HepG2 (cell line): ENCODE measurements around the gene MATN1. TPM values are rescaled to one million over a fixed set of nuclear protein-coding genes. Genes with fewer than 3 reads are reported as not detected.

Source experiments
- ATAC-seq: fragments of 200-7000 bp; cut with Tn5 transposase; 3 replicates; pipeline ENCODE4 v1.9.1; 2020; ENCODE audit warnings: mild to moderate bottlenecking, moderate library complexity
- BruUV-seq: library from RNA; stranded (reverse); fragments of 400-500 nt; replicated peaks from 2 replicates; lab custom pipeline; 2021; lab: Mats Ljungman, UMichigan
- CTCF ChIA-PET: fragments of 300-600 bp; formaldehyde crosslinking; extraction: SDS; loops from one replicate; lab custom pipeline; 2021; ENCODE audit warnings: low total read pairs, inconsistent platforms, low intra/inter-chr PET ratio; lab: Yijun Ruan, JAX
- POLR2A ChIA-PET: fragments of 350-600 bp; sonication (Branson Sonifier 250); formaldehyde crosslinking; loops from one replicate; lab custom pipeline; 2020; ENCODE audit warnings: antibody characterized with exemption, inconsistent platforms; lab: Yijun Ruan, JAX
- DNase-seq: peaks from one replicate; pipeline ENCODE4 v3.0.0-alpha.2; 2015; ENCODE audit warnings: low spot score
- FAIRE-seq: peaks from 3 replicates; lab custom pipeline; 2011; peaks lifted over from hg19 to GRCh38; lab: Jason Lieb, UNC
- H2AFZ ChIP-seq: one replicate; pipeline ENCODE4 v1.6.1; 2011; ENCODE audit warnings: low read length, inconsistent platforms
- H3K27ac ChIP-seq: fragments of 300-600 bp; 3 replicates; pipeline ENCODE4 v1.8.0; 2011; ENCODE audit warnings: mixed run types, mild to moderate bottlenecking, mixed read lengths, low read length, inconsistent platforms; ENCODE audit not compliant: insufficient read depth; ENCODE audit errors: extremely low read length
- H3K27me3 ChIP-seq, 2 experiments: fragments of 200-600 bp in 1 of 2; 2 replicates in 1 of 2; 3 replicates in 1 of 2; pipeline versions ENCODE4 v1.6.0 to v1.8.0; 2011; ENCODE audit warnings: low read length in 2 of 2, mild to moderate bottlenecking in 2 of 2, moderate library complexity in 2 of 2, inconsistent platforms in 1 of 2; ENCODE audit not compliant: insufficient read depth in 2 of 2, control insufficient read depth in 1 of 2
- H3K36me3 ChIP-seq, 2 experiments: fragments of 200-600 bp in 1 of 2; replicated peaks in 1 of 2; 2 replicates in 1 of 2; 3 replicates in 1 of 2; pipeline versions ENCODE4 v1.5.1 to v1.8.0; 2011; ENCODE audit warnings: low read length in 2 of 2, inconsistent platforms in 1 of 2; ENCODE audit not compliant: insufficient read depth in 2 of 2, control insufficient read depth in 1 of 2
- H3K4me1 ChIP-seq: 2 replicates; pipeline ENCODE4 v1.5.1; 2012; ENCODE audit warnings: low read length, inconsistent platforms; ENCODE audit not compliant: insufficient read depth
- H3K4me2 ChIP-seq: 2 replicates; pipeline ENCODE4 v1.6.0; 2011; ENCODE audit warnings: low read depth, low read length, inconsistent platforms
- H3K4me3 ChIP-seq, 3 experiments: fragments of 200-600 bp in 1 of 3; sonication (generic), shearing (Covaris generic) in 1 of 3; replicated peaks in 1 of 3; 2 replicates each; pipeline ENCODE4 v1.5.1; 2011 to 2016; ENCODE audit warnings: low read length in 3 of 3, inconsistent platforms in 2 of 3, low read depth in 2 of 3, mild to moderate bottlenecking in 2 of 3, control low read depth in 1 of 3, mixed read lengths in 1 of 3; ENCODE audit not compliant: insufficient read depth in 1 of 3
- H3K79me2 ChIP-seq: one replicate; pipeline ENCODE4 v1.6.1; 2011; ENCODE audit warnings: low read length, inconsistent platforms; ENCODE audit not compliant: insufficient read depth
- H3K9ac ChIP-seq: 2 replicates; pipeline ENCODE4 v1.6.0; 2011; ENCODE audit warnings: mild to moderate bottlenecking, low read depth, low read length, inconsistent platforms; ENCODE audit not compliant: insufficient read depth
- H3K9me3 ChIP-seq: 2 replicates; pipeline ENCODE4 v1.5.1; 2012; ENCODE audit warnings: mild to moderate bottlenecking, low read length
- H4K20me1 ChIP-seq: 2 replicates; pipeline ENCODE4 v1.6.0; 2011; ENCODE audit warnings: inconsistent platforms, mild to moderate bottlenecking, low read length, moderate library complexity; ENCODE audit not compliant: insufficient read depth
- IKZF4 ChIP-seq: sonication (generic); formaldehyde crosslinking; IDR thresholded peaks from 2 replicates; pipeline ENCODE4 v1.5.1; 2020; ENCODE audit warnings: borderline replicate concordance, mild to moderate bottlenecking, low read depth, missing genetic modification reagents; ENCODE audit errors: not compliant biosample characterization
- ZFP62 ChIP-seq: sonication (generic); formaldehyde crosslinking; IDR thresholded peaks from 2 replicates; pipeline ENCODE4 v1.4.0; 2020; ENCODE audit warnings: missing genetic modification reagents
- ZNF232 ChIP-seq: sonication (generic); formaldehyde crosslinking; IDR thresholded peaks from 2 replicates; pipeline ENCODE4 v1.4.0; 2020; ENCODE audit warnings: missing genetic modification reagents, borderline replicate concordance
- WGBS: methylation state at CpG from one replicate; pipeline ENCODE4 v1.1.6; 2017; ENCODE audit warnings: low lambda C conversion rate; 5-methylcytosine and 5-hydroxymethylcytosine counted together
- in situ Hi-C: cut with HindIII; loops from 2 replicates; pipeline ENCODE4 v1.10.0; 2017; ENCODE audit warnings: low pct_unique_long_range_greater_than_20kb; ENCODE audit not compliant: extremely low pct_ligation_motif_present
- intact Hi-C: fragments of 100-400 bp; cut with micrococcal nuclease; formaldehyde crosslinking; loops from one replicate; pipeline ENCODE4 v1.10.0; 2022; ENCODE audit not compliant: unreplicated experiment
- polyA plus RNA-seq, 8 experiments: library from polyadenylated mRNA; depleted of rRNA in 3 of 8; stranded (reverse) in 7 of 8; unstranded in 1 of 8; fragments of >200 nt; fragmentation: Illumina TruSeq in 4 of 8; extraction: Trizol in 4 of 8; gene quantifications; 2 replicates each; pipeline versions ENCODE4 v1.2.1 to v1.2.3, GENCODE V29; 2011 to 2016; ENCODE audit warnings: low read depth in 4 of 8, missing spikeins in 1 of 8, mixed read lengths in 1 of 8; ENCODE audit not compliant: insufficient read depth in 1 of 8
- total RNA-seq, 5 experiments: library from RNA; depleted of rRNA; stranded (reverse); fragments of >200 nt; fragmentation: Illumina TruSeq; extraction: Trizol; gene quantifications; 2 replicates each; pipeline ENCODE4 v1.2.3, GENCODE V29; 2016; ENCODE audit warnings: low read depth in 1 of 5
- TF ChIP-seq, protein P1 (sequence below), 2 experiments: sonication (generic) in 1 of 2; formaldehyde crosslinking in 1 of 2; IDR thresholded peaks; 2 replicates each; pipeline versions ENCODE4 v1.5.1 to v1.6.1; 2011 to 2020; ENCODE audit warnings: borderline replicate concordance in 1 of 2, low read depth in 1 of 2, low read length in 1 of 2, mild to moderate bottlenecking in 1 of 2, missing genetic modification reagents in 1 of 2, moderate library complexity in 1 of 2
- TF ChIP-seq, protein P2 (sequence below): sonication (generic); formaldehyde crosslinking; IDR thresholded peaks from 2 replicates; pipeline ENCODE4 v1.5.1; 2020; ENCODE audit warnings: missing genetic modification reagents, mild to moderate bottlenecking, borderline replicate concordance
- TF ChIP-seq, protein P3 (sequence below): sonication (generic); formaldehyde crosslinking; IDR thresholded peaks from 2 replicates; pipeline ENCODE4 v1.8.1; 2023; ENCODE audit warnings: mild to moderate bottlenecking, missing genetic modification reagents, borderline replicate concordance

Gene MATN1
- total and polyA plus RNA-seq, 2 of the 13 experiments (the other 11 are each of a cell fraction or from before 2014, with no cell fraction given) = 0.04 to 0.05 TPM

DNA sequence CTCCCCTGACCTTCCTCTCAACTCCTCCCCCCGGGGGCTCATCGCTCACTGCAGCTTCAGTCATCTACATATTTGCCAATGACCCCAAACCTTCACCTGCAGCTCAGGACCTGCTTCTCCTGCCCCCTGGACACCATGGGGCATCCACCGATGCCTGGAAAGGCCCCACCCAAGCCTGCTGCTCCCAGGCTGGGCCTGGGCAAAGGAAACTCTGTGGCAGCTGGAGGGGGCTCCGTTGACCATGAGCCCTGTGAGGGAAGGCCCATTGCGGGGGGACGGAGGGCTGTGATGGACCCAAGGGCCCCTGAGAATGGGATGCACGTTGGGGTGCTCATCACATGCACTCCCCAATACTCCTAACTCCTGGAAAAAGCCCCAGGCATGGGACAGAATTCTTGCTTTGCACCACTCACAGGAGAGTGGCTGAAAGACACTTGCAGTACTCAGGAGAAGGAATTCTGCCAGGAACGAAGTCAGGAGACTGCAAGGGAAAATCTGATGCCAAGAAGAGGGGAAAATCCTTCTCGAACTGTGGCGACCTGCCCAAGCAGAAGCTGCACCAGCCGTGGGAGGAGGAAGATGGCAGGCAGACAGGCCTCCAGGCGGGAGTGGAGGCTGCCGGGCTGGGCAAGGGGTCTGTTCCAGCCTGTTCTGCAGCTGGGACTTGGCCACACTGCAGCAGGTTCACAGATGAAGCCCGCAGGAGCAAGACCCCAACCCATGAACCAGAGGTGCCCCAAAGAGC lies 18.4 kb downstream of the MATN1 start:
- in situ Hi-C loops = loop anchor here (10.0 kb wide), 2 partner anchors 300 to 910 kb away; no protein-coding TSS in a partner anchor
- no peak for TF ChIP-seq IKZF4 (CRISPR knock-in tag)
- TF ChIP-seq, protein P1, sequence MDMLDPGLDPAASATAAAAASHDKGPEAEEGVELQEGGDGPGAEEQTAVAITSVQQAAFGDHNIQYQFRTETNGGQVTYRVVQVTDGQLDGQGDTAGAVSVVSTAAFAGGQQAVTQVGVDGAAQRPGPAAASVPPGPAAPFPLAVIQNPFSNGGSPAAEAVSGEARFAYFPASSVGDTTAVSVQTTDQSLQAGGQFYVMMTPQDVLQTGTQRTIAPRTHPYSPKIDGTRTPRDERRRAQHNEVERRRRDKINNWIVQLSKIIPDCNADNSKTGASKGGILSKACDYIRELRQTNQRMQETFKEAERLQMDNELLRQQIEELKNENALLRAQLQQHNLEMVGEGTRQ (IDR thresholded peaks at IDR 0.05; ENCODE audit: low read depth, low read length) = no peak
- TF ChIP-seq, protein P1 (CRISPR knock-in tag; IDR thresholded peaks at IDR 0.05; ENCODE audit: borderline replicate concordance) = no peak
- TF ChIP-seq ZNF232 (CRISPR knock-in tag) = no peak
- no peak for TF ChIP-seq ZFP62 (CRISPR knock-in tag)
- TF ChIP-seq, protein P2, sequence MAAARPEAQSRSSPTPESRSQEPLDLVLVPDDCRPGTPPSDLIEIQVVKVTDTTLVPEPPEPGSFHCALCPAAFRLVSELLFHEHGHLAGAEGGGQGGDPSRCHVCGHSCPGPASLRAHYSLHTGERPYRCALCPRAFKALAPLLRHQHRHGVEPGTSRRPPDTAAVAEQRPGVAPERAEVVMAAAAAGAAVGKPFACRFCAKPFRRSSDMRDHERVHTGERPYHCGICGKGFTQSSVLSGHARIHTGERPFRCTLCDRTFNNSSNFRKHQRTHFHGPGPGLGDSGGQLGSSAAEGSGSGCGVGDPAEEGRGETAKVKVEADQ (CRISPR knock-in tag) = no peak
- TF ChIP-seq, protein P3, sequence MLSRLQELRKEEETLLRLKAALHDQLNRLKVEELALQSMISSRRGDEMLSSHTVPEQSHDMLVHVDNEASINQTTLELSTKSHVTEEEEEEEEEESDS (CRISPR knock-in tag) = no peak
- no peak for DNase-seq
- Histone ChIP-seq H3K9ac (no peak overlapping the region), H3K4me3 (no peak overlapping the region), H3K27me3 (peaks cover 1 to 11% of the 10 kb centered on the region in 2 experiments; a peak in 2 of 5 replicates), H3K9me3 (no peaks in the 10 kb centered on the region), H3K36me3 (no peaks in the 10 kb centered on the region), H3K79me2 (no peaks in the 10 kb centered on the region), H3K4me1 (no peaks in the 10 kb centered on the region), H3K4me2 (no peak overlapping the region), H4K20me1 (no peaks in the 10 kb centered on the region), H2AFZ (no peak overlapping the region), H3K27ac (no peak overlapping the region)
- BruUV-seq = no TSS peak
- 25% methylated on average over 7 of the region's 14 CpGs for WGBS
- POLR2A ChIA-PET = no interaction called here
- CTCF ChIA-PET = no interaction called here
- intact Hi-C loops = loop anchor here (5.0 to 10.0 kb wide), 2 partner anchors 913 to 1470 kb away; partner anchors contain the start of genes MECR and PTPRU
- no peak for FAIRE-seq
- no peak for ATAC-seq
